ENCODE results near the gene KHSRP.

DNA sequence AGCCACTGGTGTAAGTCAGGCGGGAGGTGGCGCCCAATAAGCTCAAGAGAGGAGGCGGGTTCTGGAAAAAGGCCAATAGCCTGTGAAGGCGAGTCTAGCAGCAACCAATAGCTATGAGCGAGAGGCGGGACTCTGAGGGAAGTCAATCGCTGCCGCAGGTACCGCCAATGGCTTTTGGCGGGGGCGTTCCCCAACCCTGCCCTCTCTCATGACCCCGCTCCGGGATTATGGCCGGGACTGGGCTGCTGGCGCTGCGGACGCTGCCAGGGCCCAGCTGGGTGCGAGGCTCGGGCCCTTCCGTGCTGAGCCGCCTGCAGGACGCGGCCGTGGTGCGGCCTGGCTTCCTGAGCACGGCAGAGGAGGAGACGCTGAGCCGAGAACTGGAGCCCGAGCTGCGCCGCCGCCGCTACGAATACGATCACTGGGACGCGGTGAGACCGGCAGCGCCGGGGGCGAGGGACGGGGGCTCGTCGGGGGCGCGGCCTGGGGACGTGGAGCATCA, 52.0 kb downstream of the KHSRP start, which contains the start of gene ALKBH7:
- TF ChIP-seq, protein P1, sequence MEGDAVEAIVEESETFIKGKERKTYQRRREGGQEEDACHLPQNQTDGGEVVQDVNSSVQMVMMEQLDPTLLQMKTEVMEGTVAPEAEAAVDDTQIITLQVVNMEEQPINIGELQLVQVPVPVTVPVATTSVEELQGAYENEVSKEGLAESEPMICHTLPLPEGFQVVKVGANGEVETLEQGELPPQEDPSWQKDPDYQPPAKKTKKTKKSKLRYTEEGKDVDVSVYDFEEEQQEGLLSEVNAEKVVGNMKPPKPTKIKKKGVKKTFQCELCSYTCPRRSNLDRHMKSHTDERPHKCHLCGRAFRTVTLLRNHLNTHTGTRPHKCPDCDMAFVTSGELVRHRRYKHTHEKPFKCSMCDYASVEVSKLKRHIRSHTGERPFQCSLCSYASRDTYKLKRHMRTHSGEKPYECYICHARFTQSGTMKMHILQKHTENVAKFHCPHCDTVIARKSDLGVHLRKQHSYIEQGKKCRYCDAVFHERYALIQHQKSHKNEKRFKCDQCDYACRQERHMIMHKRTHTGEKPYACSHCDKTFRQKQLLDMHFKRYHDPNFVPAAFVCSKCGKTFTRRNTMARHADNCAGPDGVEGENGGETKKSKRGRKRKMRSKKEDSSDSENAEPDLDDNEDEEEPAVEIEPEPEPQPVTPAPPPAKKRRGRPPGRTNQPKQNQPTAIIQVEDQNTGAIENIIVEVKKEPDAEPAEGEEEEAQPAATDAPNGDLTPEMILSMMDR (IDR thresholded peaks at IDR 0.05; ENCODE audit: low read depth, low read length) = no peak
- TF ChIP-seq POLR2A (IDR thresholded peaks at IDR 0.05; ENCODE audit: extremely low read depth, insufficient read length) (peak; percentile 38), MYC (IDR thresholded peaks at IDR 0.05; ENCODE audit: low read depth, low read length) (no peak)
- TF ChIP-seq, protein P2, sequence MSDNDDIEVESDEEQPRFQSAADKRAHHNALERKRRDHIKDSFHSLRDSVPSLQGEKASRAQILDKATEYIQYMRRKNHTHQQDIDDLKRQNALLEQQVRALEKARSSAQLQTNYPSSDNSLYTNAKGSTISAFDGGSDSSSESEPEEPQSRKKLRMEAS (IDR thresholded peaks at IDR 0.05; ENCODE audit: low read depth, low read length) = no peak
